Forelimb muscle (tissue), 1 donor: Measurements from ENCODE around the gene NCBP1. TPM values are rescaled to one million over a fixed set of nuclear protein-coding genes. Genes with fewer than 3 reads are reported as not detected.

ENCODE experiments used
- DNase-seq: peaks from one replicate; pipeline ENCODE4 v3.0.0-alpha.2; 2013; ENCODE audit warnings: low read depth
- polyA plus RNA-seq: library from polyadenylated mRNA; unstranded; fragments of 120-200 nt; gene quantifications from one replicate; pipeline ENCODE4 v1.2.1, GENCODE V29; 2013; ENCODE audit not compliant: insufficient read length

The NCBP1 gene
- polyA plus RNA-seq, 1 donor: 33.0 TPM

- DNase-seq: no peak
Observed at GRCh38 chr9:97714435-97714834, 80.8 kb downstream of the NCBP1 start.

DNA sequence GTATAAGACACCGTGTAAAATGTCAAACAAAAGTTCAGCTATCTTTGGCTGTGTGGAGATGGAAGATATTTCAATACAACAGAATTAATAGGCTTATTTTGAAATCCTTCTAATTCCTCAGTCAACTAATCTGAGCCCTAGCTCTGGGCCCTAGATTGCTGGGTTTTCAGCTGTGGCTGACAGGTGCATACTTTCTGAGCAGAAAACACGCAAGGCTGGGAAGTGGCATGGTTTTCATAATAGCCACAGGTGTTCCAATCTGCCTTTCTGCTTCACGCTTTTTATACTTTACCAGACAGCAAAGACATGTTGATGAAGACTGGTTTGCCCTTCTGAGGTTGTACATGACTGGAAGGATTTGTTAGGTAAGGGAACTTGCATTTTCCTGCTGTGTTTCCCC lies 84.2 kb downstream of the NCBP1 start:
- no peak for DNase-seq

DNA sequence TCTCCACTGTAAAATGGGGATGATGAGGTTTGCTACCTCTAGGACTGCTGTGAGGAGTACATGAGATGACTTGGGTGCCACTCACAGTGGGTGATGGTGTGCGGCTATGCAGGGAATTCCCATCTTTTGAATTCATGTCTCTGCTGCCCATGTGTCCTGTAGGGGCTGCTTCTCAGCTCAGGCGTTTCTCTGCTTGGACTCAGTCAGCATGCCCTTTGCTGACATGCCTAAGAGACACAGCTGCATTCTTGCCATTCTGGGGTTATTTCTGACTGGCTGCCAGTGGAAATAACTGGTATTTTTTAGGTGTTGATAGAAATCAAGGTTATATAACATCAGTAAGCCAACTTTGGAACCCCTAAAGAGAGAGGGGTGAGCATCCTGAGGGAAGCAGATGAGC lies 87.8 kb downstream of the NCBP1 start:
- DNase-seq: no peak

DNA sequence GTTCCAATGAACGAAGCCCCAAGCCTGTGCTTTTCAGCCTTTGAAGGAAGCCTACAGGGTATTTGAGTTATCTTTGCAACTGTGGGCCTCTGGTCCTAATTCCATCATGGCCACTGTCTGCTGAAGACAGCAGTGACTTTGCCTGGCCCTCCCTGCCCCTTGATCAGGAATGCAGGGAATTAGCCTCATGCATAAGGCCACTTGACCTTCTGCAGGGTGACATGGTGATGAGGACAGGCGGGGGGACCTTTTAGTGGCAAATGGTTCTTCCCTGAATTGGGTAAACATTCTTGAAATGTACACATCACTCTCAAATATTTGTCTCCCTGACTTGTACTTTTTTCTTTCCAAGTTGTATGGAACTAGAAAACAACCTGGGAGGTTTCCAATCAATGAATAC lies 88.7 kb downstream of the NCBP1 start:
- DNase-seq: no peak

Other genes with a start within 250 kb of the NCBP1 start
- 4.4 TPM for gene TDRD7, start 221.7 kb upstream of the NCBP1 start, polyA plus RNA-seq
- gene TMOD1, start 132.2 kb upstream of the NCBP1 start, polyA plus RNA-seq: 151 TPM
- gene TSTD2, start 453 bp upstream of the NCBP1 start, polyA plus RNA-seq: 25.2 TPM
- gene XPA, start 63.5 kb downstream of the NCBP1 start, polyA plus RNA-seq: 19.4 TPM
- gene FOXE1, start 219.4 kb downstream of the NCBP1 start, polyA plus RNA-seq: not detected